OCI-LY3 (cell line): Measurements from ENCODE around the gene RBM20.

Source experiments
- H2AFZ ChIP-seq: fragments of 200-600, 300-600 bp; shearing (Covaris generic); 2 replicates; pipeline ENCODE4 v1.6.0; 2014; ENCODE audit warnings: antibody characterized with exemption, low read depth, low read length
- H3K27ac ChIP-seq: fragments of 200-600, 300-600 bp; sonication (generic); 2 replicates; pipeline ENCODE4 v1.5.1; 2014; ENCODE audit warnings: mild to moderate bottlenecking, low read length, moderate library complexity, mixed read lengths
- H3K27me3 ChIP-seq: fragments of 200-600, 300-600 bp; sonication (generic); 2 replicates; pipeline ENCODE4 v1.6.1; 2014; ENCODE audit warnings: low read depth, low read length, mixed read lengths
- H3K36me3 ChIP-seq: fragments of 200-600, 300-600 bp; sonication (generic); replicated peaks from 2 replicates; pipeline ENCODE3; 2014; ENCODE audit warnings: low read depth, low read length, mixed read lengths
- H3K4me1 ChIP-seq: fragments of 300-600, 200-600 bp; sonication (generic); 2 replicates; pipeline ENCODE4 v1.6.1; 2014; ENCODE audit warnings: low read length, mixed read lengths
- H3K4me2 ChIP-seq: fragments of 200-600, 300-600 bp; sonication (generic); 2 replicates; pipeline ENCODE4 v1.6.1; 2014; ENCODE audit warnings: low read length, mixed read lengths
- H3K4me3 ChIP-seq: fragments of 300-600, 200-600 bp; sonication (generic); 2 replicates; pipeline ENCODE4 v1.5.1; 2014; ENCODE audit warnings: antibody characterized with exemption, mild to moderate bottlenecking, low read length, moderate library complexity
- H3K79me2 ChIP-seq: fragments of 300-600, 200-600 bp; shearing (Covaris generic); 2 replicates; pipeline ENCODE4 v1.6.1; 2014; ENCODE audit warnings: mild to moderate bottlenecking, low read length, mixed read lengths
- H3K9ac ChIP-seq: fragments of 300-600, 200-600 bp; shearing (Covaris generic); 2 replicates; pipeline ENCODE4 v1.6.0; 2014; ENCODE audit warnings: mild to moderate bottlenecking, low read length, moderate library complexity
- H3K9me3 ChIP-seq: fragments of 200-600, 300-600 bp; shearing (Covaris generic); 2 replicates; pipeline ENCODE4 v1.6.1; 2014; ENCODE audit warnings: low read length, mixed read lengths; ENCODE audit not compliant: insufficient read depth
- H4K20me1 ChIP-seq: fragments of 200-600, 300-600 bp; sonication (generic); 2 replicates; pipeline ENCODE4 v1.6.1; 2016; ENCODE audit warnings: low read length, mixed read lengths; ENCODE audit not compliant: insufficient read depth
- EZH2phosphoT487 ChIP-seq: fragments of 200-600 bp; shearing (Covaris generic); IDR thresholded peaks from 2 replicates; pipeline ENCODE4 v1.6.1; 2018; ENCODE audit warnings: antibody characterized with exemption, mixed run types, low read depth
- TF ChIP-seq, protein P1 (sequence below): fragments of 200-600, 300-600 bp; sonication (generic); IDR thresholded peaks from 2 replicates; pipeline ENCODE4 v1.5.1; 2014; ENCODE audit warnings: antibody characterized with exemption, low read length, low read depth

Gene RBM20

DNA sequence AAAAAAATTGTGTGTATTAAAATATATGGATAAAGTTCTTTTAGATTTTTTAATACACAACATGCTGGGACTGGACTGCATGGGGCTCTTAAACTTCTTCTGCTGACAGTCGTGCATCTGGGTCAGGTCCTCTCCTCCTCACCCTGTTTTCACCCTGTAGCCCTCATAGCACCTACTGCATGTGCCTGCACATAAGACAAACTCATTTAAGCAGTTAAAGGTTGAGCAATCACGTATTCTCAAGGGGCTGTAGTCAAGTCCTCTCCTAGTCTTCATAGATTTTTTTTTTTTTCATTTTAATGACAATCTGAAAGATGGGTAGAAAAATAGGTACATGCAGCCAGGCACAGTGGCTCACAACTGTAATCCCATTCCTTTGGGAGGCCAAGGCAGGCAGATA is 204.0 kb downstream of the RBM20 start:
- no peak overlapping the region for H3K4me2 ChIP-seq
- H3K36me3 ChIP-seq: no peaks in the 10 kb centered on the region
- no peaks in the 10 kb centered on the region for H3K9me3 ChIP-seq
- H3K4me1 ChIP-seq: peaks cover 46% of the 10 kb centered on the region
- no peak overlapping the region for H3K4me3 ChIP-seq
- H3K27ac ChIP-seq: no peak overlapping the region
- TF ChIP-seq, protein P1, sequence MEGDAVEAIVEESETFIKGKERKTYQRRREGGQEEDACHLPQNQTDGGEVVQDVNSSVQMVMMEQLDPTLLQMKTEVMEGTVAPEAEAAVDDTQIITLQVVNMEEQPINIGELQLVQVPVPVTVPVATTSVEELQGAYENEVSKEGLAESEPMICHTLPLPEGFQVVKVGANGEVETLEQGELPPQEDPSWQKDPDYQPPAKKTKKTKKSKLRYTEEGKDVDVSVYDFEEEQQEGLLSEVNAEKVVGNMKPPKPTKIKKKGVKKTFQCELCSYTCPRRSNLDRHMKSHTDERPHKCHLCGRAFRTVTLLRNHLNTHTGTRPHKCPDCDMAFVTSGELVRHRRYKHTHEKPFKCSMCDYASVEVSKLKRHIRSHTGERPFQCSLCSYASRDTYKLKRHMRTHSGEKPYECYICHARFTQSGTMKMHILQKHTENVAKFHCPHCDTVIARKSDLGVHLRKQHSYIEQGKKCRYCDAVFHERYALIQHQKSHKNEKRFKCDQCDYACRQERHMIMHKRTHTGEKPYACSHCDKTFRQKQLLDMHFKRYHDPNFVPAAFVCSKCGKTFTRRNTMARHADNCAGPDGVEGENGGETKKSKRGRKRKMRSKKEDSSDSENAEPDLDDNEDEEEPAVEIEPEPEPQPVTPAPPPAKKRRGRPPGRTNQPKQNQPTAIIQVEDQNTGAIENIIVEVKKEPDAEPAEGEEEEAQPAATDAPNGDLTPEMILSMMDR: no peak
- TF ChIP-seq EZH2phosphoT487: no peak
- H4K20me1 ChIP-seq: no peaks in the 10 kb centered on the region
- no peak overlapping the region for H2AFZ ChIP-seq
- no peaks in the 10 kb centered on the region for H3K79me2 ChIP-seq
- no peak overlapping the region for H3K9ac ChIP-seq
- no peaks in the 10 kb centered on the region for H3K27me3 ChIP-seq

DNA sequence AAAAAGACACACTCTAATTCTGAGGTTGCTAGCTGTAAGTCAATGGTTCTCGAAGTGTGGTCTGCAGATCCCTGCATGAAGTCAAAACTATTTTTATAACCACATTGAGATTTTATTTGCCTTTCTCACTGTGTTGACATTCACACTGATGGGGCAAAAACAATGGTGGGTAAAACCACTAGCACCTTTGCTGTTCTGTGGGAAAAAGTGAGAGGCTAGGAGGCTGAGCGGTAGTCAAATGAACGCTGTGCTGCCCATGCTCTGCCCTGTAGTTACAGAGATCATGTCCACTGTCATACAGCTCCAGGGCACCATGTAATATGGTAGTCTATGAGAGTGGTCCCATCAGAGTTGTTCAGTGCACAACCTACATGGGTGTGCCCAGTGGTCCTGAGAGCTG is 206.0 kb downstream of the RBM20 start:
- no peaks in the 10 kb centered on the region for H3K36me3 ChIP-seq
- no peaks in the 10 kb centered on the region for H3K27me3 ChIP-seq
- peaks cover 29% of the 10 kb centered on the region for H3K4me1 ChIP-seq
- TF ChIP-seq, protein P1: no peak
- no peak for TF ChIP-seq EZH2phosphoT487
- H3K27ac ChIP-seq: no peak overlapping the region
- no peak overlapping the region for H3K4me3 ChIP-seq
- H4K20me1 ChIP-seq: no peaks in the 10 kb centered on the region
- no peak overlapping the region for H3K9ac ChIP-seq
- H3K9me3 ChIP-seq: no peaks in the 10 kb centered on the region
- H3K79me2 ChIP-seq: no peaks in the 10 kb centered on the region
- H3K4me2 ChIP-seq: no peak overlapping the region
- H2AFZ ChIP-seq: no peak overlapping the region

DNA sequence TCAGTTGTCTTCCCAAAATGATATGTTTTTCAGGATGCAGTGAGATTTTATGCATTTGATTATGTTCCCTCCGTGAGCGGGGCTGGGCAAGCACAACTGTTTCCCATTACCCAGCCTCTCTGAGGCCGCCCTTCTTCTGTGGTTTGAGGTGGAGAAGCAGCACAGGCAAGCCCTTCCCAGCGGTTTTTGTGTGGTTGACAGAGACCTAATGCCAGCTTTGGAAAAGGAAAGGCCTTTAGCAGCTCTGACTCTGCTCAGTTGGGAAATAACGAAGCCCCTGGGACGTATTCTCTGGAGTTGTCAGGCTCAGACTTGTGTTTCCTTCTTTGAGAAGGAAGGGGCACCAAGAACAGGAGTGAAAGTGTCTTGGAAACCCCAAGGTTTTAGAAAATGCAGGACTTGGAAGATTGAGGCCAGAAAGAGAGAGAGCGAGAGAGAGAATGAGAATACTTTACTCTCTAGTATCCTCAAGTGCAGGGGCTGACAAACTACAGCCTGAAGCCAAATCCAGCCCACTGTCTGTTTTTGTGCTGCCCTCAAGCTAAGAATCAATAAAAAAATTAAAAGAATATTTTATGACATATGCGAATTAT is 207.0 kb downstream of the RBM20 start:
- Histone ChIP-seq H3K27ac (no peak overlapping the region), H3K4me1 (peaks cover 18% of the 10 kb centered on the region), H3K9ac (no peak overlapping the region), H3K36me3 (no peaks in the 10 kb centered on the region), H2AFZ (no peak overlapping the region), H3K79me2 (no peaks in the 10 kb centered on the region), H3K4me3 (no peak overlapping the region), H3K27me3 (no peaks in the 10 kb centered on the region), H4K20me1 (no peaks in the 10 kb centered on the region), H3K9me3 (no peaks in the 10 kb centered on the region), H3K4me2 (no peak overlapping the region)
- TF ChIP-seq EZH2phosphoT487: no peak
- TF ChIP-seq, protein P1: no peak

DNA sequence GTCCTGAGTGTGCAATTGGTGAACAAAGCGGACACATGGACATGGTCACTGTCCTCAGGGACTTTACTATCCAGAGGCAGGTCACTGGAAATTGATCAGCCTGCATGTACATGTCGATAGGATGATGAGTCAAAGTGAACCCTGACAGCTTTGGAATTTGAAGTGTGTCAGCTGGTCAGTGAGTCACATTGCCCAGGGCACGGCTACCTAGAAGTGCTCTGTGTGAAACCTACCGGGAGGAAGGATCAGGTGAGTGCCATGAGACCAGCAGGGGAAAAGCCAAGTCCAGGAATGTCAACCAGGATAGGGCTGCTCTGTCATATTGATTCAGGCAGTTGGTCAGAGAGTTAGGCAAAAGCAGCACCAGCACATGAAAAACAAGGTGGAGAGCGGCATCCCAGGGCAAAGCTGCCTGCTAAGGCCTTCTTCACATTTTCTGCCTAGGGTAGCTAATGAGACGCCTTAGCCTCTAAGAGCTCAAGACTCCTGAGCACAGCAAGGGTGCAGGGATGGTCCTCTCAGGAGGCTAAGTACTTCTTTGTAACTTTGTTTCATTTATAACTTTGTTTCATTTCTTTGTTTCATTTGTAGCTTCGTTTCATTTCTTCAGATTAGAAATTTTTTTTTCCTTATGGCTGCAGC is 208.2 kb downstream of the RBM20 start:
- Histone ChIP-seq H2AFZ (peak overlapping the region; percentile 3; the same call in 1 of the 2 replicates), H3K4me1 (peaks cover 19% of the 10 kb centered on the region), H3K27ac (no peak overlapping the region), H3K4me3 (no peak overlapping the region), H3K36me3 (no peaks in the 10 kb centered on the region), H3K9ac (no peak overlapping the region), H3K27me3 (no peaks in the 10 kb centered on the region), H4K20me1 (no peaks in the 10 kb centered on the region), H3K9me3 (no peaks in the 10 kb centered on the region), H3K79me2 (no peaks in the 10 kb centered on the region), H3K4me2 (peak overlapping the region; percentile 35)
- no peak for TF ChIP-seq EZH2phosphoT487
- TF ChIP-seq, protein P1: no peak
